PC-9 (cell line): Measurements from ENCODE around the gene FAM163B. TPM values are rescaled to one million over a fixed set of nuclear protein-coding genes. Genes with fewer than 3 reads are reported as not detected.

ENCODE experiments used
- BruUV-seq: library from RNA; stranded (reverse); fragments of 400-500 nt; replicated peaks from 2 replicates; lab custom pipeline; 2021; lab: Mats Ljungman, UMichigan
- CTCF ChIA-PET: fragments of 300-600 bp; sonication (Branson Sonifier 250); formaldehyde crosslinking; loops from one replicate; lab custom pipeline; 2022; ENCODE audit warnings: antibody characterized with exemption; lab: Charles Lee
- POLR2A ChIA-PET: fragments of 300-600 bp; sonication (Branson Sonifier 250); formaldehyde crosslinking; loops from one replicate; lab custom pipeline; 2022; ENCODE audit warnings: antibody characterized with exemption; ENCODE audit not compliant: unreplicated experiment; lab: Charles Lee
- DNase-seq, 2 experiments: peaks; one replicate each; pipeline versions ENCODE4 v3.0.0 to v3.0.0-alpha.2; 2015 to 2022; ENCODE audit warnings: mixed read lengths in 1 of 2
- H2AFZ ChIP-seq: fragments of 200-600 bp; sonication (generic); 2 replicates; pipeline ENCODE4 v1.8.1; 2017; ENCODE audit warnings: antibody characterized with exemption
- H3F3A ChIP-seq: fragments of 200-600 bp; sonication (generic); 2 replicates; pipeline ENCODE4 v1.8.1; 2017; ENCODE audit warnings: antibody characterized with exemption, mild to moderate bottlenecking, low read depth; ENCODE audit not compliant: insufficient read depth
- H3K27ac ChIP-seq: fragments of 200-600 bp; sonication (generic); 2 replicates; pipeline ENCODE4 v1.6.1; 2016; ENCODE audit warnings: mixed run types
- H3K27me3 ChIP-seq: fragments of 200-600 bp; sonication (generic); 2 replicates; pipeline ENCODE4 v1.6.1; 2016; ENCODE audit warnings: low read depth, mixed run types; ENCODE audit not compliant: insufficient read depth
- H3K36me3 ChIP-seq: fragments of 200-600 bp; sonication (generic); 2 replicates; pipeline ENCODE4 v1.6.1; 2016; ENCODE audit warnings: low read depth, mixed run types
- H3K4me1 ChIP-seq: fragments of 200-600 bp; sonication (generic); replicated peaks from 2 replicates; pipeline ENCODE4 v1.6.1; 2016; ENCODE audit warnings: mixed run types; ENCODE audit not compliant: insufficient read depth
- H3K4me2 ChIP-seq: fragments of 200-600 bp; sonication (generic); 2 replicates; pipeline ENCODE4 v1.6.1; 2017; ENCODE audit warnings: mixed run types
- H3K4me3 ChIP-seq: fragments of 200-600 bp; sonication (generic); 2 replicates; pipeline ENCODE4 v1.6.1; 2016; ENCODE audit warnings: mixed run types
- H3K79me2 ChIP-seq: fragments of 200-600 bp; sonication (generic); 2 replicates; pipeline ENCODE4 v1.6.1; 2017; ENCODE audit warnings: low read depth, mixed run types
- H3K9me2 ChIP-seq: fragments of 200-600 bp; sonication (generic); 2 replicates; pipeline ENCODE4 v1.8.1; 2017; ENCODE audit warnings: mild to moderate bottlenecking; ENCODE audit not compliant: insufficient read depth
- H3K9me3 ChIP-seq: fragments of 200-600 bp; sonication (generic); 2 replicates; pipeline ENCODE4 v1.8.1; 2016; ENCODE audit warnings: low read depth; ENCODE audit not compliant: insufficient read depth
- H4K20me1 ChIP-seq: fragments of 200-600 bp; sonication (generic); 2 replicates; pipeline ENCODE4 v1.8.1; 2017; ENCODE audit not compliant: insufficient read depth
- EZH2 ChIP-seq: fragments of 200-600 bp; sonication (generic); IDR thresholded peaks from 2 replicates; pipeline ENCODE4 v1.8.0; 2017; ENCODE audit warnings: antibody characterized with exemption, low read depth
- intact Hi-C: fragments of 100-400 bp; cut with micrococcal nuclease; formaldehyde crosslinking; loops from one replicate; pipeline ENCODE4 v1.10.0; 2022; ENCODE audit not compliant: unreplicated experiment
- total RNA-seq: library from RNA; stranded (reverse); gene quantifications from 2 replicates; pipeline ENCODE4 v1.2.3, GENCODE V29; 2021
- TF ChIP-seq, protein P1 (sequence below): fragments of 200-600 bp; sonication (generic); conservative IDR thresholded peaks from 2 replicates; pipeline ENCODE4 v1.6.1; 2017; ENCODE audit warnings: mixed run types, antibody characterized with exemption, mild to moderate bottlenecking, moderate library complexity

Gene FAM163B
- total RNA-seq, 1 experiment from 2014 or later, result not detected

GRCh38 chr9:133570691-133571080 is 38.5 kb downstream of the FAM163B start:
- H3K4me3 ChIP-seq, result no peak overlapping the region
- H3K27me3 ChIP-seq, result peaks cover 95% of the 10 kb centered on the region
- H2AFZ ChIP-seq, result no peak overlapping the region
- H3K4me2 ChIP-seq, result no peak overlapping the region
- DNase-seq, result no peak
- no peaks in the 10 kb centered on the region for H4K20me1 ChIP-seq
- no TSS peak for BruUV-seq
- TF ChIP-seq EZH2, result no peak
- no peaks in the 10 kb centered on the region for H3K9me3 ChIP-seq
- POLR2A ChIA-PET, result no interaction called here
- no peaks in the 10 kb centered on the region for H3F3A ChIP-seq
- H3K27ac ChIP-seq, result no peak overlapping the region
- H3K79me2 ChIP-seq, result no peaks in the 10 kb centered on the region
- CTCF ChIA-PET, result no interaction called here
- no peaks in the 10 kb centered on the region for H3K9me2 ChIP-seq
- H3K4me1 ChIP-seq, result no peaks in the 10 kb centered on the region
- intact Hi-C loops, result no loop called here
- H3K36me3 ChIP-seq, result no peaks in the 10 kb centered on the region

DNA sequence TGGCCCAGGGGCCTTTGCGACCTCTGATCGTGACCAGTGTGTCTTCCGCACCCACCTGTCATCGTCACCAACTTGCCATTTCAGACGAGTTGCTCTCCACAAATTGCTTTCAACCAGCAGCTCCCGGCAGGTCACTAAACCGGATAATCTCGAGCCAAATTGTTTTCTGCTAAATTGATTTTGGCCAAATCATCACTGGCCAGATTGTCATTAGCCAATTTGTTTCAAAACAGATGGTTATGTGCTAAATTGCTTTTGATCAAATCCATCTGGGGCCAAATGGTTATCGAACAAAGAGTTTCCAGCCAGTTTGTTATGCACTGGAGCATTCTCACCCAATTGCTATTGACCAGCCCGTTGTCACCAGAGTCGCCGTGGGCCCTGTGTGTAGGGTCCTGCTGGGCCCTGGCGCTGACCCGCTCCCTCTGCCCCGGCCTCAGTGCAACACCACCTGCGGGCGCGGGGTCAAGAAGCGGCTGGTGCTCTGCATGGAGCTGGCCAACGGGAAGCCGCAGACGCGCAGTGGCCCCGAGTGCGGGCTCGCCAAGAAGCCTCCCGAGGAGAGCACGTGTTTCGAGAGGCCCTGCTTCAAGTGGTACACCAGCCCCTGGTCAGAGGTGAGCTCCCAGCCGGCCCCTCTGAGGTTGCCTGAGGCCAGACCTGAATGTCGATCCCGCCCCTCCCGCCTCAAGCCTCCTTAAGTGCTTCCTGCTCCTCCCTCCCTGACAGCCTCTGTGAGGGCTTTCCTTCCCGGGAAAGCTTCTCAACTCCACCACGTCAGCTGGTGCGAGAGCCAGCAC is 39.1 kb downstream of the FAM163B start:
- Histone ChIP-seq H3K27ac (no peak overlapping the region), H3K27me3 (peaks cover 94% of the 10 kb centered on the region), H3K9me2 (no peaks in the 10 kb centered on the region), H3K9me3 (no peaks in the 10 kb centered on the region), H3F3A (no peaks in the 10 kb centered on the region), H3K36me3 (no peaks in the 10 kb centered on the region), H3K79me2 (no peaks in the 10 kb centered on the region), H3K4me1 (no peaks in the 10 kb centered on the region), H4K20me1 (no peaks in the 10 kb centered on the region), H3K4me2 (no peak overlapping the region), H3K4me3 (no peak overlapping the region), H2AFZ (no peak overlapping the region)
- no peak for TF ChIP-seq EZH2
- TF ChIP-seq, protein P1, sequence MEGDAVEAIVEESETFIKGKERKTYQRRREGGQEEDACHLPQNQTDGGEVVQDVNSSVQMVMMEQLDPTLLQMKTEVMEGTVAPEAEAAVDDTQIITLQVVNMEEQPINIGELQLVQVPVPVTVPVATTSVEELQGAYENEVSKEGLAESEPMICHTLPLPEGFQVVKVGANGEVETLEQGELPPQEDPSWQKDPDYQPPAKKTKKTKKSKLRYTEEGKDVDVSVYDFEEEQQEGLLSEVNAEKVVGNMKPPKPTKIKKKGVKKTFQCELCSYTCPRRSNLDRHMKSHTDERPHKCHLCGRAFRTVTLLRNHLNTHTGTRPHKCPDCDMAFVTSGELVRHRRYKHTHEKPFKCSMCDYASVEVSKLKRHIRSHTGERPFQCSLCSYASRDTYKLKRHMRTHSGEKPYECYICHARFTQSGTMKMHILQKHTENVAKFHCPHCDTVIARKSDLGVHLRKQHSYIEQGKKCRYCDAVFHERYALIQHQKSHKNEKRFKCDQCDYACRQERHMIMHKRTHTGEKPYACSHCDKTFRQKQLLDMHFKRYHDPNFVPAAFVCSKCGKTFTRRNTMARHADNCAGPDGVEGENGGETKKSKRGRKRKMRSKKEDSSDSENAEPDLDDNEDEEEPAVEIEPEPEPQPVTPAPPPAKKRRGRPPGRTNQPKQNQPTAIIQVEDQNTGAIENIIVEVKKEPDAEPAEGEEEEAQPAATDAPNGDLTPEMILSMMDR, result no peak
- intact Hi-C loops, result no loop called here
- no peak for DNase-seq
- CTCF ChIA-PET, result no interaction called here
- no TSS peak for BruUV-seq
- POLR2A ChIA-PET, result no interaction called here

- intact Hi-C loops, result no loop called here
- Histone ChIP-seq H2AFZ (no peak overlapping the region), H3K4me3 (no peak overlapping the region), H3K36me3 (no peaks in the 10 kb centered on the region), H3K9me2 (no peaks in the 10 kb centered on the region), H3K9me3 (no peaks in the 10 kb centered on the region), H4K20me1 (no peaks in the 10 kb centered on the region), H3F3A (no peaks in the 10 kb centered on the region), H3K4me1 (no peaks in the 10 kb centered on the region), H3K4me2 (no peak overlapping the region), H3K79me2 (no peaks in the 10 kb centered on the region), H3K27ac (no peak overlapping the region), H3K27me3 (peaks cover 90% of the 10 kb centered on the region)
- no peak for DNase-seq
- no TSS peak for BruUV-seq
- POLR2A ChIA-PET, result no interaction called here
- CTCF ChIA-PET, result no interaction called here
- 0 out of 2 replicates have a peak, but pooled peaks have one; percentile 34 for TF ChIP-seq EZH2
- TF ChIP-seq, protein P1, result no peak
Observed at GRCh38 chr9:133569121-133569785, 39.9 kb downstream of the FAM163B start.
